Adipose tissue (tissue), 3 donors: ENCODE data around the gene PCGF5. TPM values are rescaled to one million over a fixed set of nuclear protein-coding genes. Genes with fewer than 3 reads are reported as not detected.
"Not testable (repeated sequence)": the region's sequence is repeated elsewhere in the genome, so short reads cannot be mapped to it uniquely, and the experiment has no call there.

ENCODE experiments used
- H3K27ac ChIP-seq: one replicate; pipeline ENCODE4 v1.5.1; 2013; ENCODE audit warnings: low read depth, low read length
- WGBS, 3 donors: extraction: QIAGEN DNeasy Blood & Tissue Kit; methylation state at CpG; one replicate each; pipeline ENCODE4 v1.1.7; 2013; 5-methylcytosine and 5-hydroxymethylcytosine counted together
- polyA plus RNA-seq, 3 donors: library from polyadenylated mRNA; stranded (reverse); fragments of 200-250 nt; gene quantifications; one replicate each; pipeline ENCODE4 v1.2.3, GENCODE V29; 2013
- donor health status: healthy with polysubstance abuse.
- donor health status: Bipolar disorder and iron deficiency.
- donor health status: healthy.

Gene PCGF5
- polyA plus RNA-seq, 3 donors: 12.5 to 30.4 (median 21.0) TPM

- no peak overlapping the region for H3K27ac ChIP-seq
Observed at GRCh38 chr10:91251430-91252056, 31.1 kb downstream of the PCGF5 start.

GRCh38 chr10:91253300-91253699, 32.8 kb downstream of the PCGF5 start:
- no peak overlapping the region for H3K27ac ChIP-seq
- 95 to 97% (median 96%) methylated on average over 4 of the region's 4 CpGs for WGBS, 3 donors

- WGBS, 3 donors: 84 to 99% (median 96%) methylated on average over 3 of the region's 3 CpGs
- no peak overlapping the region for H3K27ac ChIP-seq
Observed at GRCh38 chr10:91257310-91257709, 36.8 kb downstream of the PCGF5 start.

- 92 to 100% (median 100%) methylated on average over 1 to 2 of the region's 3 CpGs for WGBS, 3 donors
Observed at GRCh38 chr10:91260417-91260816, 40.0 kb downstream of the PCGF5 start.

GRCh38 chr10:91271886-91272285, 51.4 kb downstream of the PCGF5 start:
- 82 to 98% (median 89%) methylated on average over 1 of the region's 1 CpG for WGBS, 3 donors
- H3K27ac ChIP-seq: no peak overlapping the region

More at GRCh38 chr10:91260417-91260816, 40.0 kb downstream of the PCGF5 start:
- not testable (repeated sequence) for H3K27ac ChIP-seq

GRCh38 chr10:91284486-91285090, 64.1 kb downstream of the PCGF5 start:
- no peak overlapping the region for H3K27ac ChIP-seq
- 78 to 81% (median 80%) methylated on average over 6 of the region's 6 CpGs for WGBS, 3 donors

GRCh38 chr10:91286572-91286971, 66.1 kb downstream of the PCGF5 start:
- H3K27ac ChIP-seq: no peak overlapping the region
- WGBS, 3 donors: 81 to 89% (median 88%) methylated on average over 2 of the region's 2 CpGs

GRCh38 chr10:91287276-91287675, 66.8 kb downstream of the PCGF5 start:
- 62 to 70% (median 66%) methylated on average over 4 of the region's 4 CpGs for WGBS, 3 donors
- H3K27ac ChIP-seq: no peak overlapping the region

- H3K27ac ChIP-seq: no peak overlapping the region
- WGBS, 3 donors: 91 to 93% (median 93%) methylated on average over 4 of the region's 4 CpGs
Observed at GRCh38 chr10:91287912-91288311, 67.4 kb downstream of the PCGF5 start.

GRCh38 chr10:91289305-91289704, 68.8 kb downstream of the PCGF5 start:
- H3K27ac ChIP-seq: no peak overlapping the region
- WGBS, 3 donors: 79 to 90% (median 86%) methylated on average over 1 of the region's 1 CpG

GRCh38 chr10:91290607-91291006, 70.1 kb downstream of the PCGF5 start:
- H3K27ac ChIP-seq: no peak overlapping the region
- WGBS, 3 donors: 83 to 90% (median 85%) methylated on average over 5 of the region's 5 CpGs

GRCh38 chr10:91294134-91294906, 73.9 kb downstream of the PCGF5 start:
- no peak overlapping the region for H3K27ac ChIP-seq
- 54 to 83% (median 72%) methylated on average over 3 of the region's 3 CpGs for WGBS, 3 donors

GRCh38 chr10:91295346-91295745, 74.9 kb downstream of the PCGF5 start:
- WGBS, 3 donors: 83 to 85% (median 83%) methylated on average over 6 of the region's 6 CpGs
- no peak overlapping the region for H3K27ac ChIP-seq

- no peak overlapping the region for H3K27ac ChIP-seq
- WGBS, 3 donors: 44 to 57% (median 47%) methylated on average over 2 of the region's 2 CpGs
Observed at GRCh38 chr10:91296471-91296870, 76.0 kb downstream of the PCGF5 start.

GRCh38 chr10:91298224-91298871, 77.9 kb downstream of the PCGF5 start:
- 3 to 6% (median 6%) methylated on average over 23 of the region's 23 CpGs for WGBS, 3 donors
- H3K27ac ChIP-seq: no peak overlapping the region

- 80 to 86% (median 80%) methylated on average over 1 of the region's 1 CpG for WGBS, 3 donors
- no peak overlapping the region for H3K27ac ChIP-seq
Observed at GRCh38 chr10:91299999-91300575, 79.6 kb downstream of the PCGF5 start.

GRCh38 chr10:91302946-91303345, 82.5 kb downstream of the PCGF5 start:
- H3K27ac ChIP-seq: not testable (repeated sequence)
- WGBS, 3 donors: 47 to 70% (median 55%) methylated on average over 3 of the region's 3 CpGs

- H3K27ac ChIP-seq: not testable (repeated sequence)
- 74 to 86% (median 81%) methylated on average over 7 of the region's 7 CpGs for WGBS, 3 donors
Observed at GRCh38 chr10:91305979-91306378, 85.5 kb downstream of the PCGF5 start.

GRCh38 chr10:91307489-91307888, 87.0 kb downstream of the PCGF5 start:
- H3K27ac ChIP-seq: no peak overlapping the region
- whole genome bisulfite sequencing, 3 donors: 87 to 96% (median 91%) methylated on average over 1 of the region's 1 CpG
